Measurements from ENCODE around the gene NTNG1. TPM values are rescaled to one million over a fixed set of nuclear protein-coding genes. Genes with fewer than 3 reads are reported as not detected.

Gene NTNG1
- total RNA-seq, 1 experiment from 2014 or later = 1.5 TPM

- no peaks in the 10 kb centered on the region for H3K27me3 Mint-ChIP-seq (ENCODE audit: low read depth)
- Histone ChIP-seq H3K4me1 (ENCODE audit: insufficient read depth, low read length) (no peaks in the 10 kb centered on the region), H3K4ac (ENCODE audit: low read depth, low read length) (no peak overlapping the region), H2BK120ac (ENCODE audit: low read depth, low read length, poor library complexity, severe bottlenecking) (no peak overlapping the region), H2BK20ac (ENCODE audit: low read depth, low read length, poor library complexity, severe bottlenecking) (no peak overlapping the region), H3K27ac (ENCODE audit: insufficient read length, low read depth, low read length) (no peak overlapping the region), H2BK5ac (ENCODE audit: insufficient read length, low read length) (no peak overlapping the region), H4K20me1 (ENCODE audit: control insufficient read depth, insufficient read depth, insufficient read length) (no peaks in the 10 kb centered on the region), H2AFZ (ENCODE audit: low read length) (no peak overlapping the region), H3K79me2 (ENCODE audit: insufficient read depth, low read length) (no peaks in the 10 kb centered on the region), H2BK15ac (ENCODE audit: low read depth, low read length) (no peak overlapping the region), H3K18ac (ENCODE audit: insufficient read length, low read depth, low read length) (no peak overlapping the region), H3K79me1 (ENCODE audit: insufficient read depth, low read depth, low read length, poor library complexity, severe bottlenecking) (no peaks in the 10 kb centered on the region), H4K5ac (ENCODE audit: insufficient read length, low read depth, low read length) (no peak overlapping the region), H3K23ac (ENCODE audit: insufficient read length, low read depth, low read length) (no peak overlapping the region), H3K9me3 (ENCODE audit: control insufficient read depth, low read depth, low read length) (no peaks in the 10 kb centered on the region), H4K91ac (ENCODE audit: insufficient read length, low read depth, low read length) (no peak overlapping the region), H3T11ph (ENCODE audit: low read length) (no peak overlapping the region), H3K9ac (ENCODE audit: extremely low read depth, insufficient read length, low read length) (no peak overlapping the region), H2BK12ac (ENCODE audit: insufficient read length, low read depth, low read length) (no peak overlapping the region), H3K27me3 (ENCODE audit: insufficient read depth, low read length) (no peaks in the 10 kb centered on the region), H2AK5ac (ENCODE audit: insufficient read length, low read length) (no peak overlapping the region), H3K23me2 (ENCODE audit: insufficient read length, low read depth, low read length, poor library complexity, severe bottlenecking) (no peaks in the 10 kb centered on the region), H3K4me2 (ENCODE audit: insufficient read depth, insufficient read length, low read length) (no peak overlapping the region), H3K14ac (ENCODE audit: insufficient read depth, low read length) (no peak overlapping the region), H3K56ac (ENCODE audit: insufficient read length, low read depth, low read length) (no peak overlapping the region), H4K8ac (replicated peaks; ENCODE audit: insufficient read length, low read depth, low read length) (no peak overlapping the region)
- H3K9me3 Mint-ChIP-seq = no peaks in the 10 kb centered on the region; a peak in 1 of 5 replicates
- H3K4me3 Mint-ChIP-seq = no peak overlapping the region
- H3K4me1 Mint-ChIP-seq = no peaks in the 10 kb centered on the region
- no peak for DNase-seq
- no peak for TF ChIP-seq CTCF (conservative IDR thresholded peaks at IDR 0.05)
- WGBS (ENCODE audit: extremely low coverage, insufficient read length, low lambda C conversion rate) = no CpG with 5 or more reads among the region's 3 CpGs
- H3K27ac Mint-ChIP-seq = no peak overlapping the region
- H3K36me3 Mint-ChIP-seq (ENCODE audit: insufficient read depth in 1 of 3, low read depth in 3 of 3) = no peaks in the 10 kb centered on the region; a peak in 1 of 7 replicates
Observed at GRCh38 chr1:107100331-107100984, 40.4 kb upstream of the NTNG1 start.
